Midbrain (tissue), 1 donor: Measurements from ENCODE around the gene ACACB.
A peak's percentile ranks its signal among the peaks of the same experiment; 100 is the strongest.
"Not testable (repeated sequence)": the region's sequence is repeated elsewhere in the genome, so short reads cannot be mapped to it uniquely, and the experiment has no call there.

ENCODE experiments used
- DNase-seq: peaks from one replicate; lab custom pipeline; 2025; lab: John Stamatoyannopoulos, UW

Gene ACACB

DNA sequence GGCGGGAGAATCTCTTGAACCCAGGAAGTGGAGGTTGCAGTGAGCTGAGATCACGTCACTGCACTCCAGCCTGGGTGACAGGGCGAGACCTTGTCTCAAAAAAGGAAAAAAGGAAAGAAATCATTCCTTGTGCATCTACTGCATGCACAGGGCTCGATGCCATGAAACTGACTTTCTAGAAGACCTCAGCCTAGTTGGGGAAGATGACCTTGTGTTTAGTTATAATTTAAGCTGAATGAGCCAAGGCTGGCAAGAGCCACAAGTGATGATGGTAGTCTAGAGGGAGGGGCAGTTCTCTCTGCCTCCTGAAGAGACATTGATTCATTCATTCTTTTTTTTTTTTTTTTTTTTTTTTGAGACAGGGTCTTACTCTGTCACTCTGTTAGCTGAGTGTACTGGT, 24.2 kb downstream of the ACACB start:
- DNase-seq = no peak

DNA sequence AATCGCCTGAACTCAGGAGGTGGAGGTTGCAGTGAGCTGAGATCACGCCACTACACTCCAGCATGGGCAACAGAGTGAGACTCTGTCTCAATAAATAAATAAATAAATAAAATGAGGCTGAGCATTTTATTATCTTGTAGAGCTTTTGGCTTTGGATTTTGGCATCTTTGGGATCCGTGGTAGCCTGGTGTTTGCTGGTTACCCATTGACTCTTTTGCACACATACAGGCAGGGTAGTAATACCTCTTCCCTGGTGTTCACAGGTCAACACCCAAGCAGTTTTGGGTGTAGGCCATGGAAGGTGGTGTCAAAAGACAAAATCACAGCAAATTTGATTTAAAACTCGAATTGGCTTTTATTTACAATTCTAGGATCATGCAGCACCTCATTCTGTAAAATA, 27.8 kb downstream of the ACACB start:
- no peak for DNase-seq

- not testable (repeated sequence) for DNase-seq
Observed at GRCh38 chr12:109147126-109147525, 30.7 kb downstream of the ACACB start.

DNA sequence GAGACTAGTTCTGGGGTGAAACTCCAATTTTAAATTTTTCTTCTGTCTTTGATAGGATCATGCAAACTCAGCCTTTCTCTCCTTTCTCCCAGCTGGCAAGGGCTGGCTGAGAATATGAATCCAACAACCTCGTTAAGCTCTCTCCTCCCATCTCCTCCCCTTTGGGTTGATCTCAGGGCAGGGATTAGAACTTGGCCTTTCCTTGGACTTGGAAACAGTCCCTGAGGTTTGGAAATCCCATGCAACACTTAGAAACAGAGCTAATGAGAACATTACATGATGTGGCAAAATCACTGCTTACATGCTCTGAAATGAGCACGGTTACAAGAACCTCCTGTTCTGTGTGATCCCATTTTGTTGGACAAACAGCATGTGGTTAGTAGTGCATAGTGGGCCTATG, 31.6 kb downstream of the ACACB start:
- peak; percentile 44 for DNase-seq

DNA sequence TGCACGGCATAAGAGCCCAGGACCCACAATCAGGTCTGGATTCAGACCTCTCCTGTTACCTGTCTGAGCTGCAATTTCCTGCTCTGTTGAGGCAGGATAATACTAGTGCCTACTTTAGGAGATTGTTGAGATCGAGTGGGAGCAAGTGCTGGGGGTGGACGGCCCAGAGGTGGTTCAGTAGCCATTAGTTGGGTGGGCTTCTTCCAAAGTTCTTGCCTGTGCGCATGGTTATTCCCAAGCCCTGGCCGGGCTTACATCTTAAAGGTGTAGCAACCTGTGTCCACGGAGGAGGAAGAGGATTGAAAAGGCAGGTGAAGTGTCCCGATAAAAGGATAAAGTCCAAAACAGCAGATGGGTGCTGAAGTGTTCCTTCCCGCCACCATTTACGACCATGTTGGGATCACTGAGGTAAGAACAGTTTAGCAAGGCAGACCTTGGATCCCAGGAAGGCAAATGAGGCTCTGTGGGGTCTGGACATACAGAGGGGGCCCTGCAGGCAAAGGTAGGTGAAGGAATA, 33.8 kb downstream of the ACACB start:
- no peak for DNase-seq

- no peak for DNase-seq
Observed at GRCh38 chr12:109151457-109151856, 35.1 kb downstream of the ACACB start.

GRCh38 chr12:109153821-109154441, 37.5 kb downstream of the ACACB start:
- DNase-seq = no peak

DNA sequence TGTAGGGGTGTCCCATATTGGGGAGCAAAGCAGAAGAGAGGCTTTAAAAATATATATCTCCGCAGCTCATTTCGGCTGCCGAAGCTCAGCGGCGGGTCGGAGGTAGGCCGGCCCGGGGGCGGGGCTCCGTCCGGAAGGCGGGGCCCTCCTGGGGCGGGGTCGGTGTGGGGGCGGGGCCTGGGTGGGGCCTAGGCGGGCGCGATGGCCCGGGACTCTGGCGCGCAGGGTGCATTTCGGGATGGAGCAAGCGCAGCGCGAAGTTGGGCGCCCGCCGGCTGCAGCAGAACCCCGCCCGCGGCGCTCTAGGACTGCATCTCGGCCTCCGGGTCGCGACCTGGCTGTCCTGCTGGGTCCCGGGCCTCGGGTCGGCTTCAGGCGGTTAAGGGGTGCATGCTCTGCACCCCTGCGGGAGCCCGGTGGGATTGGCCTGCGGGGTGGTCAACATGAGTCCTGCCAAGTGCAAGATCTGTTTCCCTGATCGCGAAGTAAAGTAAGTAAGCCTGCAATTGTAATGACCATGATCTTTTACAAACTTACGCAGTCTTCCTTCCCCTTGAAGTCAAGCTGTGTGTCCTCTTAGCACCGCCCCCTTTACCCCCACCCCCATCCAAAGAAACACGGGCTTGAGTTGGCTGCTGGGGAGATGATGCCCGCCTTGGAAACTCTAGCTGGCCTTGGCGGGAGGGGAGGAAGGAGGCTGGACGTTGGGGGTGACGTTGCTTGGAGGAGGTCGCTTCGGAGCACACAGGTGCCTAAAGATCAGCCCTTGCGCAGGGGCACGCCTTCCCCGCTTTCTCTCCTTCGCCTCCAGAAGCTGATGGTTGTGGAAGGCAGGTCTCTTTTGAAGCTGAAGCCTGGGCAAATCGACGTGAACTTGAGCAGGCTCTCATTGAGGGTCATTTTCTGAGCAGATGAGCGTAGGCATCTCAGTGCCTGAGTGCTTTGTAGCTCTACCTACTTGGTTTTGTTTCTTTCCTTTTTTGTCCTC, 38.4 kb downstream of the ACACB start:
- peak; percentile 89 for DNase-seq

DNA sequence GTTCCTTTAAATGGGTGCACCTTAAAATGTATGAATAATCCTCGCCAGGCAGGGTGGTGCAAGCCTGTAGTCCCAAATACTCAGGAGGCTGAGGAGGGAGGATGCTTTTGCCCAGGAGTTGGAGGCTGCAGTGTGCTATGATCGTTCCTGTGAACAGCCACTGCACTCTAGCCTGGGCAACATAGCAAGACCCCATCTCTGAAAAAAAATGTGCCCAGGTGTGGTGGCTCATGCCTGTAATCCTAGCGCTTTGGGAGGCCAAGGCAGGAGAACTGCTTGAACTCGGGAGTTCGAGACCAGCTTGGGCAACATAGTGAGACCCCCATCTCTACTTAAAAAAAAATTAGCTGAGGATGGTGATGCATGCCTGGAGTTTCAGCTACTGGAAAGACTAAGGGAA, 39.6 kb downstream of the ACACB start:
- no peak for DNase-seq

DNA sequence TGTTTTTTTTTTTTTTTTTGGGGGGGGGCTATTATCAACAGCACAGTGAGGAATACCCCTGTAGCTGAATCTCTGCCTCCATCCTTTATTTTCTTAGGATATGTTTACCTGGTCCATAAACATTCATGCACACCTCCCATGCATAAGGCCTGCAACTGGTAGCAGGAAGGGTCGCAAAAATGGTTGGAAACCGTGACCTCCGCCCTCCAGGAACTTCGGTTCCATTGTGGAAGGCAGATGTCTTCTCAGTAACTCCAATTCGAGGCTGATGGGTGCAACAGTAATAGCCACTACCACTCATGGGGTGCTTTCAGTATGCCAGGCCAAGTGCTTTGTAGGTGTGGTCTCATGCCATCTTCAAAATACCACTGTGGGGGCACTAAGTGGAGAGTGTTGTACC, 40.2 kb downstream of the ACACB start:
- DNase-seq = no peak

- DNase-seq = no peak
Observed at GRCh38 chr12:109157986-109158385, 41.6 kb downstream of the ACACB start.

DNA sequence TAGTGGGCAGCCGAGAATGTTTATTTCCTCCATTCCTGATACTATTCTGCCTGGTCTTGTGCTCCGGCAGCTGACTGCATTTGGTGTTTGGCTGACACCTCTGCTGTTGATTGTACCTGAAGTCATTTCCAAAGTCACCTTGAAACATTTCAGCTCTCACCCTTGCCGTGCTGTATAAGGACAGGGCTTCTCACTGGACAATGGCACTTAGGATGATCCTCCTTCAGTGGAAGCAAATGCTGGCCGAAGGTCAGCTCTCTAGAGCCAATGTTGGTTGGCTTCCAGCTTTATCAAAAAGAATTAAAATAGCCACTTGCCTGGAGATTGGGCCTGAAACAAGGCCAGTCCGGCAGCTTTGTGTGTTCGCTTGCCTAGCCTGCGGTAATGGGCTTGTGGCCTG, 44.0 kb downstream of the ACACB start:
- DNase-seq = no peak

DNA sequence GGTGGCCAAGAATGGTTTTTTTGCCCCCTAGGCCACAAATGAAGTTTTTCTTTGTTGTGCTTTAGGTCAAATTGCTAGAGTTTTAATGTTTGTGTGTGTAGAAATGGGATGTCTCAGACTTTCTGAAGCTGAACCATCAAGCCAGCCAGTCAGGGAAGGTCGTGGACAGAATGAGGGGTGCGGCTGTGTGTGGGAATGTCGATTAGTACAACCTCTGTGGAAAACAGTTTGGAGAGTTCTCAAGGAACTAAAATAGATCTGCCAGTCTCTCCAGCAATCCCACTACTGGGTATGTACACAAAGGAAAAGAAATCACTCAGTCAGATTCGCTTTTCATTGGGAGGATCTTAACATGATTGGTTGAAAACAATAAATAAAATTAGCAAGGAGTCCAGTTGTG, 44.5 kb downstream of the ACACB start:
- DNase-seq = no peak

DNA sequence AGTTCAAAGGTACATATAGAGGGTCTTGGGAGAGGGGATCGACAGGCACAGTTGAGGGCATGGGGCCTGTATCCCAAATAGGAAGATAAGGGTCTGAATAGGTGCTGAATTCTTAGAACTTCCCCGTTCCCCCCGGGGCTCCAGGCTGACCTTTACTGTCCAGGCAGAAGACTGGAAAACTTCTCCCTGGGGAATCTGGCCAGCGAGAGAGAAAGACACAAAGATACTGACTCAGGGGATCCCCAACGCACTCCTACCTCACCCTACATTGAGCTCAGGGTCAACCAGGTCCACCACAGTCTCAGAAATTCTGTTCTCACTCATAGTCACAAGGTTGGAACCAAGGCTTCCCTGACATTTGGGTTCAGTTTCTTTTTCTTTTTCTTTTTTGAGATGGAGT, 46.2 kb downstream of the ACACB start:
- DNase-seq = no peak

DNA sequence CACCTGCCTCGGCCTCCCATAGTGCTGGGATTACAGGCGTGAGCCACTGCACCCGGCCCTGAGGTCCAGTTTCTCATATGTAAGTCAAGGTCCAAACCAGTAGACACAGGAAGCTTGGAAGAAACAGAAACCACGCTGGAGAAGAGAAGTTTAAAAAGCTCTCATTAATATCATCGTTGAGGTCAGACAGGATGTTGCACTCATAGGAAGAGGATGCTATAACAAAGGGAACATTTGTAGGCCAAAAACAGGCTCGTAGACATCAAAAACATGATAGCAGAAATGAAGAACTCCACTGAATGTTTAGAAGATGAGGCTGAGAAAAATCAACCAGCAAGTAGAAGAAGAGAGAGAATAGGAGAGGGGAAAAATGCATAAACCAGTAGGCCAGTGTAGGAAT, 46.8 kb downstream of the ACACB start:
- DNase-seq = no peak

- no peak for DNase-seq
Observed at GRCh38 chr12:109165599-109165998, 49.2 kb downstream of the ACACB start.

DNA sequence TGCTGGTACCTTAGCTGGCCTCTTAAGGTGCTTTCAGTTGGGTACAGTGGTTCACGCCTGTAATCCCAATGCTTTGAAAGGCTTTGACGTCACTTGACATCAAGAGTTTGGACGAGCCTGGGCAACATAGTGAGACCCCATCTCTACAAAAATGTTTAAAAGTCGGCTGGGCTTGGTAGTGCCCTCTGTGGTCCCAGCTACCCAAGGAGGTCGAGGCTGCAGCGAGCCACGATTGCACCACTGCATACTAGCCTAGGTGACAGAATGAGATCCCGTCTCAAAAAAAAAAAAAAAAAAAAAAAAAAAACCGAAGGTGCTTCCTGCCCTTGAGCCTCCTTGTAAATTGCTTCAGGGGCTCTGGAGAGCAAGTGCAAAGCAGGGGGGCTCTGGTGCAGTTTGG, 50.0 kb downstream of the ACACB start:
- no peak for DNase-seq

DNA sequence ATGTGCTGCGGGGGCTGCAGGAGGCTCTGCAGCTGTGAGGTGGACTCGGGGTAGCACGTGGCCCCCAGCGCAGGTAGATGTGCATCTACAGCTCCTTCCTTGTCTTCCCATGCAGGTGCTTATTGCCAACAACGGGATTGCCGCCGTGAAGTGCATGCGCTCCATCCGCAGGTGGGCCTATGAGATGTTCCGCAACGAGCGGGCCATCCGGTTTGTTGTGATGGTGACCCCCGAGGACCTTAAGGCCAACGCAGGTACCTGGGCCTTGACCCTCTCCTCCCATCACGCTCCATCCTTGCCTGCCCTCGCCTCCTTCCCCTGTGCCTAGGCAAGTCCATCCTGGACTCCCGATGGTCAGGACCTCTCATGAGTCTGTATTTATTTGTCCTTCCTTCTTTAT, 51.4 kb downstream of the ACACB start:
- DNase-seq = no peak

DNA sequence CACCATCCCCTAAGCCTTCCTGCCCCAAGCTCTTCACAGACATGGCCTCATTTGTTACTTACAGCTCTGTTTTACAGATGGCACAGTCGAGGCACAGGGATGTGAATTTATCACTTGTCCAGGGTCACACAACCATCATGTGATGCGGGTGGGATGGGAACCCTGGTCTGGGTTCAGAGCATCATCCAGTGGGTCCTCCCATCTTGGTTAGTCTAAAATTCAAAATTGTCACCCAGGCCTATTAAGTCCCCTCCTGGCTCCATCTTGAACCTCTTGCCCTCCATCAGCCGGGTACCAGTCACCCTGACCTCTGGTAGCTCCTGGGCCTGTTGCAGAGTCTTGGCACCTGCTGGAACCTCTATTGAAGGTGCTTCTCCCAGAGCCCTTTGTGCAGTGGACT, 52.9 kb downstream of the ACACB start:
- no peak for DNase-seq

DNA sequence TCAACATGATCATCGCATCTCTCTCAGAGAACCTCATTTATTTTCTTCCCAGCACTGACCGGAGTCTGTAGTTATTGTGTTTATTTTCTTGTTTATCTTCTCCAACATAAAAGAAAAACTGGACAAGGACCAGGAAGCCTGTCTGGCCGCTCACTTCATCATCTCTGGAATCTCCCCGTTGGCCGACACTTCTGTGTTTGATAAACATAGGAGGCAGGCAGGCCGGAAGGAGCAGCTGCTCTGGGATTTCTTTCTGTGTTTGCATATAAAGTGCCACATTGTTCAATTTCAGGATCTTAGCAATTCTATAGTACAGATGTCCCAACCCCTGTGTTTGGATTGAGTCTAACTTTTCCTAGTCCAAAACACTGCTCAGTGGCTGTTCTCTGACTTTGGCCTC, 53.3 kb downstream of the ACACB start:
- no peak for DNase-seq

DNA sequence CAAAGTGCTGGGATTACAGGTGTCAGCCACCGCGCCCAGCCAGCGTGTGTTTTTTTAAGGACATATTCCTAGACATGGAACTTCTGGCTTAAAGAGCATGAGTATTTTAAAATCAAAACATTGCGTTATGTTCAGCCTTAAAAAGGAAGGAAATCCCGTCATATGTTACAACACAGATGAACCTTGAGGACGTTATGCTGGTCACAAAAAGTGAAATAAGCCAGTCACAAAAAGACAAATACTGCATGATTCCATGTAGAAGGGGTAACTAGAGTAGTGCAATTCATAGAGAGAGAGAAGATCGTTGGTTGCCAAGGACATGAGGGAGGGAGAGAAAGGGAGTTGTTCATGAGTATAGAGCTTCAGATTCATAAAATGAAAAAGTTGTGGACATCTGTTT, 53.9 kb downstream of the ACACB start:
- no peak for DNase-seq

DNA sequence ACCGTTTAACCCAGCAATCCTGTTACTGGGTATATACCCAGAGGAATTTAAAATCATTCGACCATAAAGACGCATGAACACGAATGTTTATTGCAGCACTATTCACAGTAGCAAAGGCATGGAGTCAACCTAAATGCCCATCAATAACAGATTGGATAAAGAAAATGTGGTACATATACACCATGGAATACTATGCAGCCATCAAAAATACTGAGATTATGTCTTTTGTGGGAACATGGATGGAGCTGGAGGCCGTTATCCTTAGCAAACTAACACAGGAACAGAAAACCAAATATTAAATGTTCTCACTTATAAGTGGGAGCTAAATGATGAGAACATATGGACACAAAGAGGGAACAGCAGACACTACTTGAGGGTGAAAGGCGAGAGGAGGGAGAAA, 56.4 kb downstream of the ACACB start:
- not testable (repeated sequence) for DNase-seq
